ENCODE data around the gene CAPZB.
A peak's percentile ranks its signal among the peaks of the same experiment; 100 is the strongest.

Gene CAPZB

GRCh38 chr1:19321071-19321470, 164.3 kb downstream of the CAPZB start:
- H3K4me1 ChIP-seq (ENCODE audit: insufficient read depth, low read length): 0 out of 2 replicates have a peak, but pooled peaks cover 4% of the 10 kb centered on the region
- H3K36me3 ChIP-seq (ENCODE audit: insufficient read depth, low read length): peaks cover 38% of the 10 kb centered on the region
- H3K27ac ChIP-seq (ENCODE audit: low read depth, low read length): no peak overlapping the region
- 97% methylated on average over 3 of the region's 3 CpGs for WGBS
- H3K9me3 ChIP-seq (ENCODE audit: insufficient read depth, low read depth, low read length): no peaks in the 10 kb centered on the region
- no peak overlapping the region for H3K4me3 ChIP-seq (ENCODE audit: low read length)
- no peaks in the 10 kb centered on the region for H3K27me3 ChIP-seq (ENCODE audit: insufficient read depth, low read length)
- no peak overlapping the region for H3K9ac ChIP-seq (ENCODE audit: low read depth, low read length)

GRCh38 chr1:19319196-19319595, 166.1 kb downstream of the CAPZB start:
- WGBS: 97% methylated on average over 3 of the region's 3 CpGs
- Histone ChIP-seq H3K27ac (ENCODE audit: low read depth, low read length) (no peak overlapping the region), H3K4me3 (ENCODE audit: low read length) (no peak overlapping the region), H3K4me1 (ENCODE audit: insufficient read depth, low read length) (0 out of 2 replicates have a peak, but pooled peaks cover 4% of the 10 kb centered on the region), H3K9me3 (ENCODE audit: insufficient read depth, low read depth, low read length) (no peaks in the 10 kb centered on the region), H3K27me3 (ENCODE audit: insufficient read depth, low read length) (no peaks in the 10 kb centered on the region), H3K36me3 (ENCODE audit: insufficient read depth, low read length) (peaks cover 21% of the 10 kb centered on the region), H3K9ac (ENCODE audit: low read depth, low read length) (no peak overlapping the region)

GRCh38 chr1:19317126-19317910, 168.0 kb downstream of the CAPZB start:
- Histone ChIP-seq H3K4me3 (ENCODE audit: low read length) (no peak overlapping the region), H3K36me3 (ENCODE audit: insufficient read depth, low read length) (peaks cover 19% of the 10 kb centered on the region), H3K9me3 (ENCODE audit: insufficient read depth, low read depth, low read length) (no peaks in the 10 kb centered on the region), H3K4me1 (ENCODE audit: insufficient read depth, low read length) (0 out of 2 replicates have a peak, but pooled peaks cover 4% of the 10 kb centered on the region), H3K27me3 (ENCODE audit: insufficient read depth, low read length) (no peaks in the 10 kb centered on the region), H3K9ac (ENCODE audit: low read depth, low read length) (no peak overlapping the region), H3K27ac (ENCODE audit: low read depth, low read length) (no peak overlapping the region)
- 80% methylated on average over 13 of the region's 13 CpGs for WGBS

- no peak overlapping the region; the same call in 1 of the 2 replicates for H3K9ac ChIP-seq (ENCODE audit: low read depth, low read length)
These were observed 169.8 kb downstream of the CAPZB start for GRCh38 chr1:19315378-19316198.

GRCh38 chr1:19313961-19314882, 171.1 kb downstream of the CAPZB start:
- WGBS: 96% methylated on average over 7 of the region's 10 CpGs
- H3K4me3 ChIP-seq (ENCODE audit: low read length): no peak overlapping the region
- no peaks in the 10 kb centered on the region for H3K9me3 ChIP-seq (ENCODE audit: insufficient read depth, low read depth, low read length)

More at GRCh38 chr1:19315378-19316198, 169.8 kb downstream of the CAPZB start:
- Histone ChIP-seq H3K4me3 (ENCODE audit: low read length) (no peak overlapping the region), H3K27ac (ENCODE audit: low read depth, low read length) (no peak overlapping the region), H3K4me1 (ENCODE audit: insufficient read depth, low read length) (0 out of 2 replicates have a peak, but pooled peaks cover 4% of the 10 kb centered on the region), H3K36me3 (ENCODE audit: insufficient read depth, low read length) (peaks cover 14% of the 10 kb centered on the region), H3K27me3 (ENCODE audit: insufficient read depth, low read length) (no peaks in the 10 kb centered on the region), H3K9me3 (ENCODE audit: insufficient read depth, low read depth, low read length) (no peaks in the 10 kb centered on the region)
- WGBS: 86% methylated on average over 17 of the region's 17 CpGs

GRCh38 chr1:19313636-19313959, 171.7 kb downstream of the CAPZB start:
- no peak overlapping the region for H3K4me3 ChIP-seq (ENCODE audit: low read length)
- H3K27ac ChIP-seq (ENCODE audit: low read depth, low read length): no peak overlapping the region
- H3K9ac ChIP-seq (ENCODE audit: low read depth, low read length): no peak overlapping the region
- WGBS: 93% methylated on average over 4 of the region's 4 CpGs
- H3K4me1 ChIP-seq (ENCODE audit: insufficient read depth, low read length): 0 out of 2 replicates have a peak, but pooled peaks cover 4% of the 10 kb centered on the region
- H3K9me3 ChIP-seq (ENCODE audit: insufficient read depth, low read depth, low read length): no peaks in the 10 kb centered on the region
- H3K36me3 ChIP-seq (ENCODE audit: insufficient read depth, low read length): peaks cover 11% of the 10 kb centered on the region
- no peaks in the 10 kb centered on the region for H3K27me3 ChIP-seq (ENCODE audit: insufficient read depth, low read length)

More at GRCh38 chr1:19313961-19314882, 171.1 kb downstream of the CAPZB start:
- H3K27ac ChIP-seq (ENCODE audit: low read depth, low read length): no peak overlapping the region
- H3K27me3 ChIP-seq (ENCODE audit: insufficient read depth, low read length): no peaks in the 10 kb centered on the region
- peaks cover 12% of the 10 kb centered on the region for H3K36me3 ChIP-seq (ENCODE audit: insufficient read depth, low read length)
- H3K9ac ChIP-seq (ENCODE audit: low read depth, low read length): no peak overlapping the region
- 0 out of 2 replicates have a peak, but pooled peaks cover 4% of the 10 kb centered on the region for H3K4me1 ChIP-seq (ENCODE audit: insufficient read depth, low read length)

GRCh38 chr1:19312782-19313635, 172.3 kb downstream of the CAPZB start:
- H3K27ac ChIP-seq (ENCODE audit: low read depth, low read length): no peak overlapping the region
- 0 out of 2 replicates have a peak, but pooled peaks cover 4% of the 10 kb centered on the region for H3K4me1 ChIP-seq (ENCODE audit: insufficient read depth, low read length)
- WGBS: 52% methylated on average over 20 of the region's 20 CpGs

GRCh38 chr1:19311931-19312781, 173.2 kb downstream of the CAPZB start, which contains the start of the genes AKR7A2 and SLC66A1:
Gene AKR7A2, minus strand, starts transcription at chr1:19312144. Its CDS starts 20 bp downstream, at chr1:19312124.
Gene SLC66A1, plus strand, starts transcription at chr1:19312326. Its CDS starts 5,352 bp downstream, at chr1:19317678.
- H3K9ac ChIP-seq (ENCODE audit: low read depth, low read length): peak within 1 kb of the TSS; percentile 91
- under 1% methylated on average over 105 of the region's 105 CpGs for WGBS
- H3K27ac ChIP-seq (ENCODE audit: low read depth, low read length): peak within 1 kb of the TSS; percentile 56
- H3K36me3 ChIP-seq (ENCODE audit: insufficient read depth, low read length): peaks cover 18% of the 10 kb centered on the region
- H3K9me3 ChIP-seq (ENCODE audit: insufficient read depth, low read depth, low read length): no peaks in the 10 kb centered on the region
- H3K4me3 ChIP-seq (ENCODE audit: low read length): peak within 1 kb of the TSS; percentile 81
- H3K27me3 ChIP-seq (ENCODE audit: insufficient read depth, low read length): no peaks in the 10 kb centered on the region
- 0 out of 2 replicates have a peak, but pooled peaks cover 2% of the 10 kb centered on the region for H3K4me1 ChIP-seq (ENCODE audit: insufficient read depth, low read length)

More at GRCh38 chr1:19312782-19313635, 172.3 kb downstream of the CAPZB start:
- Histone ChIP-seq H3K4me3 (ENCODE audit: low read length) (peak overlapping the region; percentile 81), H3K36me3 (ENCODE audit: insufficient read depth, low read length) (peaks cover 13% of the 10 kb centered on the region), H3K9ac (ENCODE audit: low read depth, low read length) (peak overlapping the region; percentile 91), H3K27me3 (ENCODE audit: insufficient read depth, low read length) (no peaks in the 10 kb centered on the region), H3K9me3 (ENCODE audit: insufficient read depth, low read depth, low read length) (no peaks in the 10 kb centered on the region)

- Histone ChIP-seq H3K4me3 (ENCODE audit: low read length) (peak overlapping the region; percentile 81), H3K27ac (ENCODE audit: low read depth, low read length) (peak overlapping the region; percentile 56), H3K9ac (ENCODE audit: low read depth, low read length) (peak overlapping the region; percentile 88), H3K36me3 (ENCODE audit: insufficient read depth, low read length) (peaks cover 22% of the 10 kb centered on the region), H3K4me1 (ENCODE audit: insufficient read depth, low read length) (no peaks in the 10 kb centered on the region), H3K27me3 (ENCODE audit: insufficient read depth, low read length) (no peaks in the 10 kb centered on the region), H3K9me3 (ENCODE audit: insufficient read depth, low read depth, low read length) (no peaks in the 10 kb centered on the region)
- WGBS: 1% methylated on average over 29 of the region's 29 CpGs
These were observed 173.8 kb downstream of the CAPZB start for GRCh38 chr1:19311503-19311930.
